Pancreas (tissue), 10 donors: ENCODE measurements around the gene AP1M2. TPM values are rescaled to one million over a fixed set of nuclear protein-coding genes. Genes with fewer than 3 reads are reported as not detected.
A peak's percentile ranks its signal among the peaks of the same experiment; 100 is the strongest.

Experiments
- ATAC-seq, 4 donors: fragments of 200-7000 bp; cut with Tn5 transposase; one replicate each; pipeline versions ENCODE4 v1.8.0 to v1.9.1; 2020; ENCODE audit warnings: mild to moderate bottlenecking in 4 of 4, moderate library complexity in 4 of 4
- DNase-seq, 6 donors: peaks; one replicate each; pipeline ENCODE4 v3.0.0-alpha.2; 2020
- FAIRE-seq: peaks from 2 replicates; lab custom pipeline; 2012; peaks lifted over from hg19 to GRCh38; lab: Jason Lieb, UNC
- H3K27ac ChIP-seq, 4 donors: fragments of 200-600 bp; sonication (generic); 1 replicate in 3 of 4; 2 replicates in 1 of 4; pipeline versions ENCODE4 v1.5.0 to v1.8.0; 2020
- H3K27me3 ChIP-seq, 4 donors: fragments of 200-600 bp; one replicate each; pipeline ENCODE4 v1.8.0; 2021
- H3K36me3 ChIP-seq, 3 donors: fragments of 200-600 bp; sonication (generic) in 1 of 3; one replicate each; pipeline versions ENCODE4 v1.5.0 to v1.8.0; 2020 to 2021
- H3K4me1 ChIP-seq, 3 donors: fragments of 200-600 bp; one replicate each; pipeline ENCODE4 v1.8.0; 2021
- H3K4me3 ChIP-seq, 4 donors: fragments of 200-600 bp; sonication (generic) in 2 of 4; one replicate each; pipeline versions ENCODE4 v1.5.0 to v1.8.0; 2020 to 2021
- H3K9me3 ChIP-seq, 4 donors: fragments of 200-600 bp; one replicate each; pipeline ENCODE4 v1.8.0; 2021
- CTCF ChIP-seq, 4 donors: fragments of 200-600 bp; sonication (generic) in 3 of 4; IDR thresholded peaks; one replicate each; pipeline versions ENCODE4 v1.5.0 to v1.8.0; 2021; ENCODE audit warnings: antibody characterized with exemption in 4 of 4
- WGBS, 2 donors: extraction: QIAGEN DNeasy Blood & Tissue Kit; methylation state at CpG; one replicate each; pipeline ENCODE4 v1.1.7; 2013; 5-methylcytosine and 5-hydroxymethylcytosine counted together
- intact Hi-C, 3 donors: fragments of 100-400 bp; cut with DNase I; formaldehyde crosslinking; loops; one replicate each; pipeline versions ENCODE4 v1.11.1 to v1.14.2; 2022
- polyA plus RNA-seq, 2 donors: library from polyadenylated mRNA; stranded (reverse); fragments of 200-250 nt; gene quantifications; one replicate each; pipeline ENCODE4 v1.2.3, GENCODE V29; 2013
- total RNA-seq, 6 donors: library from RNA; stranded (reverse); fragmentation: NEBNext Ultra II Directional in 4 of 6; extraction: Animal tissue kit (Norgen Biotek cat#: 25700) in 4 of 6; gene quantifications; one replicate each; pipeline versions ENCODE4 v1.2.1 to v1.2.4, GENCODE V29; 2021 to 2023
- donor health status: healthy with polysubstance abuse.
- donor health status: DM: no; HTN: no; CAD: no; lungs with moderate emphysema.
- donor health status: DM: no; HTN: no; CAD: no.
- donor health status: control.
- donor health status: control.
- donor health status: Bipolar disorder and iron deficiency.
- donor health status: DM: yes; HTN: yes; CAD: no.
- donor health status: DM: no; HTN: no; CAD: no.
- donor health status: DM: no; HTN: no; CAD: no.
- donor health status: DM: yes; HTN: yes; CAD: no.

Gene AP1M2
- total and polyA plus RNA-seq, 8 donors: 32.2 to 57.6 (median 44.0) TPM

DNA sequence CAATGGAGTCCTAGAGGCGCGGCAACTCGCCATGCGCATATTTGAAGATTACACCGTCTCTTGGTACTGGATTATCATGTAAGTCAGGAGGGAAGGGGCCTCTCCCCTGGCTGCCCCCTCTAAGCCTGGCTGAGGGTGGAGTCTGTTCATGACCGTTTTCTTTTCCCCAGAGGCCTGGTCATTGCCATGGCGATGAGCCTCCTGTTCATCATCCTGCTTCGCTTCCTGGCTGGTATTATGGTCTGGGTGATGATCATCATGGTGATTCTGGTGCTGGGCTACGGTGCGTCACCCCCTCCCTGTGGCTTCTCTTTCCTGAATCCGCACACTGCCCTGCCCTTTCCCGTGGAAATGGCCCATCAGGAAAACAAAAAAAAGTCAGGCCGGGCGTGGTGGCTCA is 44.8 kb upstream of the AP1M2 start:
- ATAC-seq (no peak), DNase-seq (no peak), FAIRE-seq (no peak)
- TF ChIP-seq CTCF (IDR thresholded peaks at IDR 0.05): no peak
- Histone ChIP-seq H3K4me3 (no peak overlapping the region), H3K27ac (no peak overlapping the region), H3K4me1 (no peaks in the 10 kb centered on the region), H3K27me3 (no peaks in the 10 kb centered on the region), H3K36me3 (peaks cover 3 to 37% (median 27%) of the 10 kb centered on the region in 3 donors), H3K9me3 (no peaks in the 10 kb centered on the region)
- 88 to 91% methylated on average over 14 of the region's 14 CpGs for WGBS, 2 donors
- intact Hi-C loops: loop anchor here in 1 of 3 donors (10.0 kb wide), 1 partner anchor 137 kb away; no protein-coding TSS in a partner anchor

- DNase-seq (no peak), FAIRE-seq (no peak), ATAC-seq (peak; percentile 14 to 29 (median 20))
- Histone ChIP-seq H3K9me3 (no peaks in the 10 kb centered on the region), H3K27me3 (no peaks in the 10 kb centered on the region), H3K36me3 (peaks cover 0 to 4% (median 0%) of the 10 kb centered on the region in 3 donors), H3K4me1 (peaks cover 6 to 10% (median 8%) of the 10 kb centered on the region in 3 donors), H3K27ac (peak overlapping the region; percentile 75 to 91 (median 82)), H3K4me3 (peak overlapping the region; percentile 68 to 83 (median 76))
- intact Hi-C loops: no loop called here
- WGBS, 2 donors: 12 to 20% methylated on average over 4 to 10 of the region's 10 CpGs
- TF ChIP-seq CTCF (IDR thresholded peaks at IDR 0.05): no peak
These were observed 38.6 kb upstream of the AP1M2 start for GRCh38 chr19:10625762-10626138.

DNA sequence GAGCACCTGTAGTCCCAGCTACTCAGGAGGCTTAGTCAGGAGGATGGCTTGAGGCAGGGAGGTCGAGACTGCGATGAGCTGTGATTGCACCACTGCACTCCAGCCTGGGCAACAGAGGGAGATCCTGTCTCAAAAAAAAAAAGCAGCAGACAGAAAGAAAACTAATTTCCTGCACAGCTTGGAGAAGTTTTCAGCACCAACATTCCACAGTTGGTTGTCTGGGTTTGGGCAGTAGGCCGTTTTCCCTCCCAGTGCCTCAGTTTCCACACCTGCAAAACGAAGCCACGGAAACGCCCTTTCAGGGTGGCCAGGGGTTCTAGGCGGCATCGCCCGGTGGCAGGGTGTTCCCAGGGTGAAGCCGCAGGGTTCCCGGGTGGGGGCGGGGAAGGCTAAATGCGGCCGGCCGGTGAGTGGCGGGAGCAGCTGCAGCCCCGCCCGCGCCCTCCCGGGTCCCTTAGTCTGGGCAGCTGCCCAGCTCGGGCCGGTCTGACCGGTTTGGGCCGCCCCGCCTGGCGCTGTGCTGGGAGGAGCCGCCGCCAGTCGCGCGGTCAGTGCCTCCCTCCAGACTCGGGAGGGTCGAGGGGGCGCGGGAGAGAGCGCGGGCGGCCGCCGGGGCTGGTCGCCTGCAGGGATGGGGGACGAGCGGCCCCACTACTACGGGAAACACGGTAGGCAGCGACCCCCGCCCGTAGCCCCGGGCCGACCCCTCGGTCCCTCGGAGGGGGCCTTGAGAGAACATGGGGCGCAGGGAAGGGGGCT is 38.1 kb upstream of the AP1M2 start, which contains the start of gene SLC44A2:
Gene SLC44A2, plus strand, starts transcription at position 551 of the 759 bp plus-strand sequence. Its CDS starts 81 bp downstream, at position 632.
- ATAC-seq (peak; percentile 98 to 99 (median 99)), FAIRE-seq (no peak), DNase-seq (peak; percentile 90 to 97 (median 96))
- intact Hi-C loops: no loop called here
- Histone ChIP-seq H3K4me1 (peaks cover 6 to 10% (median 8%) of the 10 kb centered on the region in 3 donors), H3K9me3 (no peaks in the 10 kb centered on the region), H3K36me3 (peaks cover 0 to 2% (median 0%) of the 10 kb centered on the region in 3 donors), H3K27me3 (no peaks in the 10 kb centered on the region), H3K4me3 (peak within 1 kb of the TSS; percentile 68 to 83 (median 76)), H3K27ac (peak within 1 kb of the TSS; percentile 75 to 91 (median 82))
- no peak for TF ChIP-seq CTCF (IDR thresholded peaks at IDR 0.05)
- WGBS, 2 donors: 2 to 4% methylated on average over 33 to 52 of the region's 53 CpGs

DNA sequence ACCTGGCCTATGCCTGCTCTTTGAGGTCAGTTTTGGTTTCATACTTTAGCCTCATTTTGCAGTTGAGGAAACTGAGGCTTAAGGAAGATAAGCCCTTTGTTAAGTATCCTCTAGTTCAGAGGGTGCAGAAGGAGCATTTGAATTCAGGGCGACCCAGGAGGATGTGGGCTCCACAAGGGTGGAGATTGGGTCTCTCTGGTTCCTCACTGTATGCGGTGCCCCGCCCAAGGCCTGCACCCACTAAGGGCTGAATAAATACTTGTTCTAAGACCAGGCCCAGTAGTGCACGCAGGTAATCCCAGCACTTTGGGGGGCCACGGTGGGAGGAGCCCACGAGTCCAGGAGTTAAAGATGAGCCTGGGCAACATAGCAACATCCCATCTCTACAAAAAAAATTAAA is 37.5 kb upstream of the AP1M2 start:
- Histone ChIP-seq H3K4me3 (peak overlapping the region in 1 of 4 donors; percentile 81), H3K27me3 (no peaks in the 10 kb centered on the region), H3K36me3 (no peaks in the 10 kb centered on the region), H3K9me3 (no peaks in the 10 kb centered on the region), H3K4me1 (peaks cover 6 to 10% (median 8%) of the 10 kb centered on the region in 3 donors), H3K27ac (peak overlapping the region; percentile 75 to 91 (median 82))
- intact Hi-C loops: no loop called here
- no peak for DNase-seq
- peak in 1 of 4 donors; percentile 5 for ATAC-seq
- TF ChIP-seq CTCF (IDR thresholded peaks at IDR 0.05): no peak
- 46 to 50% methylated on average over 6 of the region's 6 CpGs for WGBS, 2 donors
- no peak for FAIRE-seq

DNA sequence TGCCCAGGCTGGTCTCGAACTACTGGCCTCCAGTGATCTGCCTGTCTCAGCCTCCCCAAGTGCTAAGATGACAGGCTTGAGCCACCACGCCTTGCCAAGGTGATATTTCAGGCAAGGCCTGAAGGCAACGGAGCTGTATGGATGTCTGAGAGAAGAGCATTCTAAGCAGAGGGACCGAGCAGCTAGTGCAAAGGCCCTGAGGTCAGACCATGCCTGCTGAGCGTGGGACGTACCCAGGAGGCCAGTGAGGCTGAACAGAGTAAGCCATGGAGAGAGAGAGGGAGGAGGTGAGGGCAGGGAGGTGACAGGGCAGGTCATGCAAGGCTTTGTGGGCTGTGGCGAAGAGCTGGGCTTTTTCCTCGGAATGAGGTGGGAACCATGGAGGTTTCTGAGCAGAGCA is 34.9 kb upstream of the AP1M2 start:
- peaks cover 6 to 10% (median 8%) of the 10 kb centered on the region in 3 donors for H3K4me1 ChIP-seq
- FAIRE-seq (no peak), DNase-seq (no peak), ATAC-seq (no peak)
- WGBS, 2 donors: 93 to 97% methylated on average over 8 of the region's 8 CpGs
- no peak overlapping the region for H3K27ac ChIP-seq
- H3K9me3 ChIP-seq: no peaks in the 10 kb centered on the region
- TF ChIP-seq CTCF (IDR thresholded peaks at IDR 0.05): no peak
- no peaks in the 10 kb centered on the region for H3K36me3 ChIP-seq
- no peak overlapping the region for H3K4me3 ChIP-seq
- no peaks in the 10 kb centered on the region for H3K27me3 ChIP-seq
- intact Hi-C loops: no loop called here
